ENCODE measurements around the gene NPFFR2.

- TF ChIP-seq POLR2A (IDR thresholded peaks at IDR 0.05; ENCODE audit: low read length) = no peak
- no peak for TF ChIP-seq GATA1 (IDR thresholded peaks at IDR 0.05; ENCODE audit: low read depth, low read length)
Measured at GRCh38 chr4:72031868-72032608, at the start of gene NPFFR2.
